Neural cell (in vitro differentiated cells): ENCODE results near the gene GAB1. TPM values are rescaled to one million over a fixed set of nuclear protein-coding genes. Genes with fewer than 3 reads are reported as not detected.

Source experiments
- H2AFZ ChIP-seq: fragments of 200-600, 300-800 bp; sonication (generic), shearing (Covaris generic); 2 replicates; pipeline ENCODE4 v1.6.0; 2014; ENCODE audit warnings: low read depth, mild to moderate bottlenecking, antibody characterized with exemption, low read length, moderate library complexity
- H3F3A ChIP-seq: fragments of 200-600 bp; shearing (Covaris generic); 2 replicates; pipeline ENCODE4 v1.6.1; 2016; ENCODE audit warnings: mild to moderate bottlenecking, moderate library complexity, mixed read lengths, antibody characterized with exemption, low read length; ENCODE audit not compliant: insufficient read depth, poor library complexity, severe bottlenecking
- H3K27ac ChIP-seq: fragments of 200-600, 300-800 bp; sonication (generic), shearing (Covaris generic); 2 replicates; pipeline ENCODE4 v1.5.1; 2014; ENCODE audit warnings: mild to moderate bottlenecking, low read length, moderate library complexity
- H3K27me3 ChIP-seq: fragments of 300-800, 200-600 bp; sonication (generic), shearing (Covaris generic); 2 replicates; pipeline ENCODE4 v1.6.0; 2014; ENCODE audit warnings: mild to moderate bottlenecking, low read depth, low read length, moderate library complexity; ENCODE audit not compliant: insufficient read depth
- H3K36me3 ChIP-seq: fragments of 300-800, 200-600 bp; sonication (generic), shearing (Covaris generic); 2 replicates; pipeline ENCODE4 v1.5.1; 2014; ENCODE audit warnings: mild to moderate bottlenecking, antibody characterized with exemption, low read length, moderate library complexity; ENCODE audit not compliant: insufficient read depth
- H3K4me2 ChIP-seq: fragments of 300-800, 200-600 bp; sonication (generic), shearing (Covaris generic); 2 replicates; pipeline ENCODE4 v1.6.0; 2014; ENCODE audit warnings: mild to moderate bottlenecking, low read length
- H3K4me3 ChIP-seq: fragments of 300-800, 200-600 bp; sonication (generic), shearing (Covaris generic); 2 replicates; pipeline ENCODE4 v1.5.1; 2014; ENCODE audit warnings: mild to moderate bottlenecking, low read length, moderate library complexity
- H3K79me2 ChIP-seq: fragments of 200-600 bp; shearing (Covaris generic); replicated peaks from 2 replicates; pipeline ENCODE4 v1.6.0; 2014; ENCODE audit warnings: mild to moderate bottlenecking, low read length, moderate library complexity; ENCODE audit not compliant: insufficient read depth
- H3K9ac ChIP-seq: fragments of 300-800, 200-600 bp; sonication (generic), shearing (Covaris generic); 2 replicates; pipeline ENCODE4 v1.6.1; 2016; ENCODE audit warnings: mild to moderate bottlenecking, low read length, mixed read lengths
- H3K9me2 ChIP-seq: fragments of 200-600 bp; shearing (Covaris generic); 2 replicates; pipeline ENCODE4 v1.6.1; 2016; ENCODE audit warnings: mild to moderate bottlenecking, low read length, mixed read lengths; ENCODE audit not compliant: insufficient read depth
- H3K9me3 ChIP-seq: fragments of 200-600, 300-800 bp; sonication (generic), shearing (Covaris generic); 2 replicates; pipeline ENCODE4 v1.6.1; 2016; ENCODE audit warnings: mild to moderate bottlenecking, mixed run types, low read length, moderate library complexity, mixed read lengths
- H4K20me1 ChIP-seq: fragments of 200-600 bp; shearing (Covaris generic); 2 replicates; pipeline ENCODE4 v1.6.1; 2016; ENCODE audit warnings: mild to moderate bottlenecking, mixed run types; ENCODE audit not compliant: insufficient read depth
- EP300 ChIP-seq: fragments of 450-650 bp; conservative IDR thresholded peaks from 2 replicates; pipeline ENCODE4 v1.6.1; 2014; ENCODE audit warnings: antibody characterized with exemption, mild to moderate bottlenecking, moderate library complexity; ENCODE audit not compliant: poor library complexity, severe bottlenecking
- EZH2 ChIP-seq: fragments of 200-600, 300-800 bp; shearing (Covaris generic), sonication (generic); IDR thresholded peaks from 2 replicates; pipeline ENCODE4 v1.6.1; 2014; ENCODE audit warnings: antibody characterized with exemption, low read length, borderline replicate concordance, mild to moderate bottlenecking; ENCODE audit not compliant: insufficient read depth, poor library complexity, severe bottlenecking
- MXI1 ChIP-seq: fragments of 450-650 bp; conservative IDR thresholded peaks from 2 replicates; pipeline ENCODE4 v1.6.1; 2014; ENCODE audit warnings: antibody characterized with exemption, mild to moderate bottlenecking; ENCODE audit not compliant: poor library complexity, severe bottlenecking
- POLR2AphosphoS5 ChIP-seq: IDR thresholded peaks from 2 replicates; pipeline ENCODE4 v1.6.1; 2012
- RAD21 ChIP-seq: fragments of 450-650 bp; conservative IDR thresholded peaks from 2 replicates; pipeline ENCODE4 v1.6.1; 2014; ENCODE audit warnings: antibody characterized with exemption, mild to moderate bottlenecking, moderate library complexity
- SMC3 ChIP-seq: fragments of 450-650 bp; conservative IDR thresholded peaks from 2 replicates; pipeline ENCODE4 v1.6.1; 2014; ENCODE audit warnings: antibody characterized with exemption, mild to moderate bottlenecking, moderate library complexity; ENCODE audit not compliant: poor library complexity
- TAF1 ChIP-seq: IDR thresholded peaks from 2 replicates; pipeline ENCODE4 v1.6.1; 2012; ENCODE audit warnings: low read depth
- polyA plus RNA-seq: library from polyadenylated mRNA; depleted of rRNA; stranded (reverse); fragments of >200 nt; gene quantifications from 2 replicates; pipeline ENCODE4 v1.2.3, GENCODE V29; 2014
- TF ChIP-seq, protein P1 (sequence below): IDR thresholded peaks from 2 replicates; pipeline ENCODE4 v1.6.1; 2012; ENCODE audit warnings: borderline replicate concordance
- TF ChIP-seq, protein P2 (sequence below): fragments of 450-650 bp; IDR thresholded peaks from 2 replicates; pipeline ENCODE4 v1.5.1; 2014; ENCODE audit warnings: antibody characterized with exemption, mild to moderate bottlenecking, moderate library complexity; ENCODE audit not compliant: poor library complexity, severe bottlenecking

GAB1 gene
- polyA plus RNA-seq, 1 donor from 2014 or later, result 2.4 TPM

DNA sequence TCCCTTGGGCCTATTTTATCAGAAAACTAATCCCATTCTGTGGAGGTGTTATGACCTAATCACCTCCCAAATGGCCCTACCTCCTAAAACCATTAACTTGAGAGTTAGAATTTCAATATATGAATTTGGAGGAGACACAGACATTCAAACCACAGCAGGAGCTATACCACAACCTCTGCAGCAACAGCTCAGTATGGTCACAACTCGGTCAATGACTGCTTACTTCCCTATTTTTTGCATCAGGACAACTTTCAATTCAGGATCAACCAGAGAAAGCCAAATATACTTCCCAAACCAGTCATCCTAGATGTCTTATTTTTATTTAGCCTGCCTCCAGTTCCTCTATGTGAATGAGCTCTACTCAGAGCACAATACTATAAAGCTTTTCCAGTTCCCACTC is 165.6 kb downstream of the GAB1 start:
- TF ChIP-seq, protein P1, sequence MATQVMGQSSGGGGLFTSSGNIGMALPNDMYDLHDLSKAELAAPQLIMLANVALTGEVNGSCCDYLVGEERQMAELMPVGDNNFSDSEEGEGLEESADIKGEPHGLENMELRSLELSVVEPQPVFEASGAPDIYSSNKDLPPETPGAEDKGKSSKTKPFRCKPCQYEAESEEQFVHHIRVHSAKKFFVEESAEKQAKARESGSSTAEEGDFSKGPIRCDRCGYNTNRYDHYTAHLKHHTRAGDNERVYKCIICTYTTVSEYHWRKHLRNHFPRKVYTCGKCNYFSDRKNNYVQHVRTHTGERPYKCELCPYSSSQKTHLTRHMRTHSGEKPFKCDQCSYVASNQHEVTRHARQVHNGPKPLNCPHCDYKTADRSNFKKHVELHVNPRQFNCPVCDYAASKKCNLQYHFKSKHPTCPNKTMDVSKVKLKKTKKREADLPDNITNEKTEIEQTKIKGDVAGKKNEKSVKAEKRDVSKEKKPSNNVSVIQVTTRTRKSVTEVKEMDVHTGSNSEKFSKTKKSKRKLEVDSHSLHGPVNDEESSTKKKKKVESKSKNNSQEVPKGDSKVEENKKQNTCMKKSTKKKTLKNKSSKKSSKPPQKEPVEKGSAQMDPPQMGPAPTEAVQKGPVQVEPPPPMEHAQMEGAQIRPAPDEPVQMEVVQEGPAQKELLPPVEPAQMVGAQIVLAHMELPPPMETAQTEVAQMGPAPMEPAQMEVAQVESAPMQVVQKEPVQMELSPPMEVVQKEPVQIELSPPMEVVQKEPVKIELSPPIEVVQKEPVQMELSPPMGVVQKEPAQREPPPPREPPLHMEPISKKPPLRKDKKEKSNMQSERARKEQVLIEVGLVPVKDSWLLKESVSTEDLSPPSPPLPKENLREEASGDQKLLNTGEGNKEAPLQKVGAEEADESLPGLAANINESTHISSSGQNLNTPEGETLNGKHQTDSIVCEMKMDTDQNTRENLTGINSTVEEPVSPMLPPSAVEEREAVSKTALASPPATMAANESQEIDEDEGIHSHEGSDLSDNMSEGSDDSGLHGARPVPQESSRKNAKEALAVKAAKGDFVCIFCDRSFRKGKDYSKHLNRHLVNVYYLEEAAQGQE, result no peak
- TF ChIP-seq EZH2 (no peak), TAF1 (no peak), SMC3 (no peak), POLR2AphosphoS5 (no peak), MXI1 (no peak), EP300 (no peak), RAD21 (no peak)
- TF ChIP-seq, protein P2, sequence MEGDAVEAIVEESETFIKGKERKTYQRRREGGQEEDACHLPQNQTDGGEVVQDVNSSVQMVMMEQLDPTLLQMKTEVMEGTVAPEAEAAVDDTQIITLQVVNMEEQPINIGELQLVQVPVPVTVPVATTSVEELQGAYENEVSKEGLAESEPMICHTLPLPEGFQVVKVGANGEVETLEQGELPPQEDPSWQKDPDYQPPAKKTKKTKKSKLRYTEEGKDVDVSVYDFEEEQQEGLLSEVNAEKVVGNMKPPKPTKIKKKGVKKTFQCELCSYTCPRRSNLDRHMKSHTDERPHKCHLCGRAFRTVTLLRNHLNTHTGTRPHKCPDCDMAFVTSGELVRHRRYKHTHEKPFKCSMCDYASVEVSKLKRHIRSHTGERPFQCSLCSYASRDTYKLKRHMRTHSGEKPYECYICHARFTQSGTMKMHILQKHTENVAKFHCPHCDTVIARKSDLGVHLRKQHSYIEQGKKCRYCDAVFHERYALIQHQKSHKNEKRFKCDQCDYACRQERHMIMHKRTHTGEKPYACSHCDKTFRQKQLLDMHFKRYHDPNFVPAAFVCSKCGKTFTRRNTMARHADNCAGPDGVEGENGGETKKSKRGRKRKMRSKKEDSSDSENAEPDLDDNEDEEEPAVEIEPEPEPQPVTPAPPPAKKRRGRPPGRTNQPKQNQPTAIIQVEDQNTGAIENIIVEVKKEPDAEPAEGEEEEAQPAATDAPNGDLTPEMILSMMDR, result no peak
- H3K4me2 ChIP-seq, result no peak overlapping the region
- H3K9me2 ChIP-seq, result no peaks in the 10 kb centered on the region

DNA sequence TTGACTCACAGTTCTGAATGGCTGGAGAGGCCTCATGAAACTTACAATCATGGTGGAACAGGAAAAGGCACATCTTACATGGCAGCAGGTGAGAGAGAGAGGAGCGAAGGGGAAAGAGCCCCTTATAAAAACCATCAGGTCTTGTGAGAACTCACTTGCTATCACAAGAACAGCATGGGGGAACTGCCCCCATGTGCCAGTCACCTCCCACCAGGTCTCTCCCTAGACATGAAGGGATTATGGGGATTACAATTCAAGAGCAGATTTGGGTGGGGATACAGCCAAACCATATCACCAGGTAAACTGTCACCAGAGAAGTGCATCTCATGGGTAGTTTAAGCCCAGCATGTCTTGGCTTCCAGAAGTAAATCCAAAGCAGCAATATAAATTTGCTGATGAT is 169.4 kb downstream of the GAB1 start:
- Histone ChIP-seq H3K9me2 (no peaks in the 10 kb centered on the region), H3K27me3 (no peaks in the 10 kb centered on the region), H3K27ac (no peak overlapping the region), H3K9ac (no peak overlapping the region), H3K9me3 (no peaks in the 10 kb centered on the region), H4K20me1 (no peaks in the 10 kb centered on the region), H3K79me2 (no peaks in the 10 kb centered on the region), H3K4me3 (no peak overlapping the region), H3K36me3 (no peaks in the 10 kb centered on the region), H3F3A (no peaks in the 10 kb centered on the region), H2AFZ (no peak overlapping the region), H3K4me2 (no peak overlapping the region)
- no peak for TF ChIP-seq TAF1
- TF ChIP-seq, protein P1, result no peak
- TF ChIP-seq POLR2AphosphoS5, result no peak
- no peak for TF ChIP-seq SMC3
- TF ChIP-seq, protein P2, result no peak
- no peak for TF ChIP-seq EZH2
- no peak for TF ChIP-seq RAD21
- no peak for TF ChIP-seq EP300
- TF ChIP-seq MXI1, result no peak

More for the DNA sequence above, 165.6 kb downstream of the GAB1 start:
- Histone ChIP-seq H3K4me3 (no peak overlapping the region), H3K27me3 (no peaks in the 10 kb centered on the region), H2AFZ (no peak overlapping the region), H3K27ac (no peak overlapping the region), H3K9me3 (no peaks in the 10 kb centered on the region), H3K79me2 (no peaks in the 10 kb centered on the region), H3F3A (no peaks in the 10 kb centered on the region), H3K9ac (no peak overlapping the region), H3K36me3 (no peaks in the 10 kb centered on the region), H4K20me1 (no peaks in the 10 kb centered on the region)
